SU-DHL-6 (cell line): Measurements from ENCODE around the gene TAF1L.

Source experiments
- H2AFZ ChIP-seq: fragments of 200-600 bp; sonication (generic); 2 replicates; pipeline ENCODE4 v1.6.1; 2014; ENCODE audit warnings: low read depth, mild to moderate bottlenecking, moderate library complexity, mixed read lengths, antibody characterized with exemption, low read length; ENCODE audit not compliant: severe bottlenecking
- H3F3A ChIP-seq: fragments of 200-600 bp; shearing (Covaris generic); 2 replicates; pipeline ENCODE4 v1.6.0; 2016; ENCODE audit warnings: antibody characterized with exemption, mild to moderate bottlenecking; ENCODE audit not compliant: insufficient read depth
- H3K27ac ChIP-seq: fragments of 200-600 bp; sonication (generic); 2 replicates; pipeline ENCODE4 v1.5.1; 2016; ENCODE audit warnings: low read depth, mild to moderate bottlenecking, low read length, moderate library complexity, mixed read lengths
- H3K27me3 ChIP-seq: fragments of 200-600 bp; sonication (generic), shearing (Covaris generic); 2 replicates; pipeline ENCODE4 v1.6.0; 2014; ENCODE audit warnings: mild to moderate bottlenecking, low read length
- H3K36me3 ChIP-seq: fragments of 200-600 bp; sonication (generic); 2 replicates; pipeline ENCODE4 v1.6.1; 2014; ENCODE audit warnings: mild to moderate bottlenecking, low read length, mixed read lengths
- H3K4me2 ChIP-seq: fragments of 300-600, 200-600 bp; shearing (Covaris generic), sonication (generic); 2 replicates; pipeline ENCODE4 v1.6.0; 2014; ENCODE audit warnings: low read length, low read depth, mild to moderate bottlenecking; ENCODE audit not compliant: poor library complexity, severe bottlenecking
- H3K4me3 ChIP-seq: fragments of 200-600 bp; sonication (generic); 2 replicates; pipeline ENCODE4 v1.5.1; 2014; ENCODE audit warnings: antibody characterized with exemption, low read length, mild to moderate bottlenecking, mixed read lengths; ENCODE audit not compliant: insufficient read depth, poor library complexity, severe bottlenecking
- H3K79me2 ChIP-seq: fragments of 200-600 bp; sonication (generic); 2 replicates; pipeline ENCODE4 v1.6.1; 2014; ENCODE audit warnings: mild to moderate bottlenecking, low read length, moderate library complexity; ENCODE audit not compliant: insufficient read depth
- H3K9ac ChIP-seq: fragments of 200-600 bp; sonication (generic); 2 replicates; pipeline ENCODE4 v1.7.0; 2014; ENCODE audit warnings: mild to moderate bottlenecking, low read length
- H3K9me2 ChIP-seq: fragments of 200-600 bp; sonication (generic); replicated peaks from 2 replicates; pipeline ENCODE4 v1.6.1; 2014; ENCODE audit warnings: low read length; ENCODE audit not compliant: insufficient read depth
- H3K9me3 ChIP-seq: fragments of 200-600 bp; sonication (generic); 2 replicates; pipeline ENCODE4 v1.6.1; 2014; ENCODE audit warnings: low read length, mixed read lengths; ENCODE audit not compliant: insufficient read depth
- H4K20me1 ChIP-seq: fragments of 200-600 bp; sonication (generic); 2 replicates; pipeline ENCODE4 v1.6.1; 2014; ENCODE audit warnings: low read depth, mild to moderate bottlenecking, antibody characterized with exemption, low read length, moderate library complexity, mixed read lengths
- CTCF ChIP-seq: fragments of 200-600 bp; sonication (generic); IDR thresholded peaks from one replicate; pipeline ENCODE4 v1.5.1; 2017; ENCODE audit warnings: antibody characterized with exemption, mild to moderate bottlenecking, low read length, moderate library complexity; ENCODE audit not compliant: insufficient read depth, poor library complexity, severe bottlenecking
- EZH2phosphoT487 ChIP-seq: fragments of 200-600 bp; sonication (generic), shearing (Covaris generic); conservative IDR thresholded peaks from 2 replicates; pipeline ENCODE4 v1.6.1; 2018; ENCODE audit warnings: mild to moderate bottlenecking, antibody characterized with exemption, low read length, moderate library complexity, mixed read lengths

Gene TAF1L

GRCh38 chr9:32590476-32590875 lies 45.0 kb downstream of the TAF1L start:
- Histone ChIP-seq H3K9ac (no peak overlapping the region), H3K4me2 (no peak overlapping the region), H2AFZ (no peak overlapping the region), H3K36me3 (no peaks in the 10 kb centered on the region), H3F3A (no peaks in the 10 kb centered on the region), H3K27ac (no peak overlapping the region), H3K9me2 (no peaks in the 10 kb centered on the region), H3K9me3 (no peaks in the 10 kb centered on the region), H4K20me1 (no peaks in the 10 kb centered on the region), H3K79me2 (no peaks in the 10 kb centered on the region), H3K27me3 (no peaks in the 10 kb centered on the region), H3K4me3 (no peak overlapping the region)
- no peak for TF ChIP-seq EZH2phosphoT487
- no peak for TF ChIP-seq CTCF

- Histone ChIP-seq H3K4me3 (no peak overlapping the region), H3K9ac (no peak overlapping the region), H2AFZ (no peak overlapping the region), H3F3A (no peaks in the 10 kb centered on the region), H3K79me2 (no peaks in the 10 kb centered on the region), H3K4me2 (no peak overlapping the region), H3K9me2 (no peaks in the 10 kb centered on the region), H3K9me3 (no peaks in the 10 kb centered on the region), H4K20me1 (no peaks in the 10 kb centered on the region), H3K27me3 (no peaks in the 10 kb centered on the region), H3K36me3 (no peaks in the 10 kb centered on the region), H3K27ac (no peak overlapping the region)
- TF ChIP-seq CTCF (peak; percentile 49), EZH2phosphoT487 (no peak)
Observed at GRCh38 chr9:32589083-32589723, 46.3 kb downstream of the TAF1L start.

- no peaks in the 10 kb centered on the region for H3K27me3 ChIP-seq
- H3K79me2 ChIP-seq, result no peaks in the 10 kb centered on the region
- H3K4me2 ChIP-seq, result no peak overlapping the region
- H3K9me3 ChIP-seq, result no peaks in the 10 kb centered on the region
- no peak overlapping the region for H3K27ac ChIP-seq
- H2AFZ ChIP-seq, result no peak overlapping the region
- H3K9me2 ChIP-seq, result no peaks in the 10 kb centered on the region
- H3K9ac ChIP-seq, result no peak overlapping the region
- no peaks in the 10 kb centered on the region for H3F3A ChIP-seq
- H4K20me1 ChIP-seq, result no peaks in the 10 kb centered on the region
- H3K4me3 ChIP-seq, result no peak overlapping the region
- no peaks in the 10 kb centered on the region for H3K36me3 ChIP-seq
- TF ChIP-seq EZH2phosphoT487, result no peak
- no peak for TF ChIP-seq CTCF
Observed at GRCh38 chr9:32587901-32588300, 47.6 kb downstream of the TAF1L start.
